GM12801 (cell line): ENCODE data around the gene GSS.

Experiments used
- TF ChIP-seq, protein P1 (sequence below): IDR thresholded peaks from one replicate; pipeline ENCODE4 v1.5.1; 2011; ENCODE audit warnings: control low read depth; ENCODE audit not compliant: insufficient read length; ENCODE audit errors: extremely low read depth

Gene GSS

GRCh38 chr20:34938466-34939163 lies 17.0 kb downstream of the GSS start:
- TF ChIP-seq, protein P1, sequence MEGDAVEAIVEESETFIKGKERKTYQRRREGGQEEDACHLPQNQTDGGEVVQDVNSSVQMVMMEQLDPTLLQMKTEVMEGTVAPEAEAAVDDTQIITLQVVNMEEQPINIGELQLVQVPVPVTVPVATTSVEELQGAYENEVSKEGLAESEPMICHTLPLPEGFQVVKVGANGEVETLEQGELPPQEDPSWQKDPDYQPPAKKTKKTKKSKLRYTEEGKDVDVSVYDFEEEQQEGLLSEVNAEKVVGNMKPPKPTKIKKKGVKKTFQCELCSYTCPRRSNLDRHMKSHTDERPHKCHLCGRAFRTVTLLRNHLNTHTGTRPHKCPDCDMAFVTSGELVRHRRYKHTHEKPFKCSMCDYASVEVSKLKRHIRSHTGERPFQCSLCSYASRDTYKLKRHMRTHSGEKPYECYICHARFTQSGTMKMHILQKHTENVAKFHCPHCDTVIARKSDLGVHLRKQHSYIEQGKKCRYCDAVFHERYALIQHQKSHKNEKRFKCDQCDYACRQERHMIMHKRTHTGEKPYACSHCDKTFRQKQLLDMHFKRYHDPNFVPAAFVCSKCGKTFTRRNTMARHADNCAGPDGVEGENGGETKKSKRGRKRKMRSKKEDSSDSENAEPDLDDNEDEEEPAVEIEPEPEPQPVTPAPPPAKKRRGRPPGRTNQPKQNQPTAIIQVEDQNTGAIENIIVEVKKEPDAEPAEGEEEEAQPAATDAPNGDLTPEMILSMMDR = no peak

DNA sequence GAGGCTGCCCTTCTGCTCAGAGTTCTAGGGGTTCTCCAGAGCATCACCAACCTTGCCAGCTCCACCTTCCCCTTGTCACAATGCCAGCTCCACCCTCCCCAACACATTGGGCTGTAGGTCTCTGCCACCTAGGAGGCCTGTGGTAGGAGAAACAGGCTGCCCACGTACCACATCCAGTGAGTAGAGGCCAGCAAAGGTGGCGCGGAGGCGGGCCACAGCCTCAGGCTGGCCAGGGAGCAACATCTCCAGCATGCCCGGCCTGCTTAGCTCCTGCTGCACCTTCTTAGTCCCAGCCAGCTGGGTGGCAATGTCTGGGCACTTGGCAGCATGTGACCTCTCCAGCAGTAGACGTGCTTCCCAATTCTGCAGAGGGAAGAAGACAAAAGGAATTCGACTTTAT lies 23.8 kb downstream of the GSS start:
- TF ChIP-seq, protein P1 = no peak

- TF ChIP-seq, protein P1 = no peak
These were observed 27.2 kb downstream of the GSS start for GRCh38 chr20:34928411-34928810.

DNA sequence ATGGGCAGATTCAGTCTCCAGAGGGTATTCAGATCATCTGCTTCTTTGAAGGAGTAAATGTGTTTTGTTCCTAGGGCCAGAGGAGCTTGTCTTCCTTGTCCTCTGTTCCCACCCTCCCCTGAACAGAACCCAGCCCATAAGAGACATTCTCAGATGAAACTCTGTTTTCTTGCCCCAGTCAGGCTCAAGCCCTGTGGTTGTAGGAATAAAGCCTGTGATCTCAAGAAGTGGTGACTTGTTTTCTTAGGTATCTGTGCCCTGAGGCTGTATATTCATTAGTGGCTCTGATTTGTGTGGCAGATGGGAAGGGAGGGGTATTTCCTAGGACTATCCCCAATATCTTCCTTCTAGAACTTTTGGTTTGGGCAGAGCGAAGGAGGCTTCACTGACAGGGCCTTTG lies 27.9 kb downstream of the GSS start:
- TF ChIP-seq, protein P1 = no peak

DNA sequence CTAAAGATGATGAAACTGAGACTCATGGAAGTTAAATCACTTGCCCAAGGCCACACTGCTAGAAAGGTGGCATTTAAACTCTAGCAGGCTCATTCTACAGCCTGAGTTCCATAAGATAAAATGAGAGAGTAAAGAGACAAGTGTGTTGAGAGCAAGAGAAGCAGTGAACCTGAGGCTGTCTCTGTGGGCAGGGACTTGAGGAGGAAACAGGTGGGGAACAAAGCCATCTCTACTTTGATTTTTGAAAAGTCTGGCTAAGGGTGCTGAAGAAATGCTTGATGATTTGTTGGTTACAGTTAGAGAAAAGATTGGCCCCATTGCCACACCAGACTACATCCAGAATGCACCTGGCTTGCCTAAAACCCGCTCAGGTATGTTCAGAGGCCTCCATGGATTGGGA lies 29.0 kb downstream of the GSS start:
- TF ChIP-seq, protein P1 = no peak

- TF ChIP-seq, protein P1 = no peak
These were observed 29.6 kb downstream of the GSS start for GRCh38 chr20:34925981-34926380.

DNA sequence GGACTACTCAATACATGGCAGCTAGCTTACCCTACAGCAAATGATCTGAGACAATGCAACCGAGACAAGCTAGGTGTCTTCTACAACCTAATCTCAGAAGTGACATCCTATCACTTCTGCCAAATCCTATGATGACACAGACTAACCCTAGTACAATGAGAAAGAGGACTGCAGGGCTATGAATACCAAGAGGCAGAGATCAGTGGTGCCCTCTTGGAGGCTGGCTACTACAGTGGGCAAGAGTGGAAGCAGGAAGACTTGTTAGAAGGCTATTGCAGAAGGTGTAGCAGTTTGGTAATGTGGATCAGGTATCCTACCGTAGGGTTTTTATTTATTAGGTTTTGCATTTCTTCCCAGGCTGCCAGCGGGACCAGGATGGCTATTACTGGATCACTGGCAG lies 30.3 kb downstream of the GSS start:
- TF ChIP-seq, protein P1 = no peak
